Measurements from ENCODE around the gene GEMIN2.
"Not testable (repeated sequence)": the region's sequence is repeated elsewhere in the genome, so short reads cannot be mapped to it uniquely, and the experiment has no call there.

DNA sequence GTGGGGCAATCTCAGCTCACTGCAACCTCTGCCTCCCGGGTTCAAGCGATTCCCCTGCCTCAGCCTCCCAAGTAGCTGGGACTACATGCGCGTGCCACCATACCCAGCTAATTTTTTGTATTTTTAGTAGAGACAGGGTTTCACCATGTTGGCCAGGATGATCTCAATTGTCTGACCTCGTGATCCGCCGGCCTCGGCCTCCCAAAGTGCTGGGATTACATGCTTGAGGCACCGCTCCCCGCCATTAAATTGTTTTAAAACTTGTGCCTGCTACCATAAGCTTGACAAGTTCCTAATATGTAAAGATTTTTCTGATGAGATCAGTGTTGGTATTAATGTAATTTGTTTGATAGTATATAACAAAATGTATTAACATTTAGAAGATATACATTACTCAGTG, 14.9 kb upstream of the GEMIN2 start:
- TF ChIP-seq, protein P1, sequence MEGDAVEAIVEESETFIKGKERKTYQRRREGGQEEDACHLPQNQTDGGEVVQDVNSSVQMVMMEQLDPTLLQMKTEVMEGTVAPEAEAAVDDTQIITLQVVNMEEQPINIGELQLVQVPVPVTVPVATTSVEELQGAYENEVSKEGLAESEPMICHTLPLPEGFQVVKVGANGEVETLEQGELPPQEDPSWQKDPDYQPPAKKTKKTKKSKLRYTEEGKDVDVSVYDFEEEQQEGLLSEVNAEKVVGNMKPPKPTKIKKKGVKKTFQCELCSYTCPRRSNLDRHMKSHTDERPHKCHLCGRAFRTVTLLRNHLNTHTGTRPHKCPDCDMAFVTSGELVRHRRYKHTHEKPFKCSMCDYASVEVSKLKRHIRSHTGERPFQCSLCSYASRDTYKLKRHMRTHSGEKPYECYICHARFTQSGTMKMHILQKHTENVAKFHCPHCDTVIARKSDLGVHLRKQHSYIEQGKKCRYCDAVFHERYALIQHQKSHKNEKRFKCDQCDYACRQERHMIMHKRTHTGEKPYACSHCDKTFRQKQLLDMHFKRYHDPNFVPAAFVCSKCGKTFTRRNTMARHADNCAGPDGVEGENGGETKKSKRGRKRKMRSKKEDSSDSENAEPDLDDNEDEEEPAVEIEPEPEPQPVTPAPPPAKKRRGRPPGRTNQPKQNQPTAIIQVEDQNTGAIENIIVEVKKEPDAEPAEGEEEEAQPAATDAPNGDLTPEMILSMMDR (conservative IDR thresholded peaks at IDR 0.05 in 1 of 2, IDR thresholded peaks at IDR 0.05 in 1 of 2; ENCODE audit: low read depth in 1 of 2, low read length in 2 of 2) = not testable (repeated sequence)
- not testable (repeated sequence) for TF ChIP-seq EZH2 (IDR thresholded peaks at IDR 0.05; ENCODE audit: low read length, missing control alignments)
